HK-2 (cell line): ENCODE results near the gene FLAD1.
A peak's percentile ranks its signal among the peaks of the same experiment; 100 is the strongest.

ENCODE experiments used
- DNase-seq: peaks from one replicate; pipeline ENCODE4 v3.0.0-alpha.2; 2018; ENCODE audit not compliant: unreplicated experiment

The FLAD1 gene

GRCh38 chr1:155017041-155017945 is 34.1 kb downstream of the FLAD1 start:
- peak; percentile 96 for DNase-seq

GRCh38 chr1:155017946-155018316 is 34.8 kb downstream of the FLAD1 start:
- no peak for DNase-seq

GRCh38 chr1:155018617-155019348 is 35.6 kb downstream of the FLAD1 start:
- DNase-seq = no peak

- no peak for DNase-seq
Measured at GRCh38 chr1:155019377-155020245, 36.5 kb downstream of the FLAD1 start.

- no peak for DNase-seq
Measured at GRCh38 chr1:155022136-155022926, 39.2 kb downstream of the FLAD1 start.

GRCh38 chr1:155022927-155023236 is 39.7 kb downstream of the FLAD1 start:
- DNase-seq = no peak

GRCh38 chr1:155023627-155024026 is 40.5 kb downstream of the FLAD1 start:
- DNase-seq = no peak

- no peak for DNase-seq
Measured at GRCh38 chr1:155024315-155024714, 41.2 kb downstream of the FLAD1 start.

- DNase-seq = no peak
Measured at GRCh38 chr1:155026154-155026553, 43.0 kb downstream of the FLAD1 start.

GRCh38 chr1:155026588-155026987 is 43.4 kb downstream of the FLAD1 start:
- peak; percentile 42 for DNase-seq

- no peak for DNase-seq
Measured at GRCh38 chr1:155029513-155030242, 46.5 kb downstream of the FLAD1 start.

GRCh38 chr1:155030243-155030795 is 47.2 kb downstream of the FLAD1 start:
- DNase-seq = no peak

- DNase-seq = no peak
Measured at GRCh38 chr1:155030899-155031298, 47.8 kb downstream of the FLAD1 start.

- DNase-seq = no peak
Measured at GRCh38 chr1:155032886-155033285, 49.7 kb downstream of the FLAD1 start.

GRCh38 chr1:155033524-155033923 is 50.4 kb downstream of the FLAD1 start, which contains the start of the genes DCST1 and DCST2:
TSS of gene DCST1 (plus strand) at chr1:155033824. CDS start at chr1:155034037, 213 bp downstream.
TSS of gene DCST2 (minus strand) at chr1:155033781. CDS start at chr1:155033701, 80 bp downstream.
- DNase-seq = no peak

GRCh38 chr1:155034318-155035208 is 51.4 kb downstream of the FLAD1 start:
- DNase-seq = no peak

GRCh38 chr1:155035936-155036335 is 52.8 kb downstream of the FLAD1 start:
- DNase-seq = no peak

- DNase-seq = no peak
Measured at GRCh38 chr1:155037043-155037442, 53.9 kb downstream of the FLAD1 start.

- no peak for DNase-seq
Measured at GRCh38 chr1:155037851-155038441, 54.8 kb downstream of the FLAD1 start.
